ENCODE results near the gene ANAPC5.

ANAPC5 gene

DNA sequence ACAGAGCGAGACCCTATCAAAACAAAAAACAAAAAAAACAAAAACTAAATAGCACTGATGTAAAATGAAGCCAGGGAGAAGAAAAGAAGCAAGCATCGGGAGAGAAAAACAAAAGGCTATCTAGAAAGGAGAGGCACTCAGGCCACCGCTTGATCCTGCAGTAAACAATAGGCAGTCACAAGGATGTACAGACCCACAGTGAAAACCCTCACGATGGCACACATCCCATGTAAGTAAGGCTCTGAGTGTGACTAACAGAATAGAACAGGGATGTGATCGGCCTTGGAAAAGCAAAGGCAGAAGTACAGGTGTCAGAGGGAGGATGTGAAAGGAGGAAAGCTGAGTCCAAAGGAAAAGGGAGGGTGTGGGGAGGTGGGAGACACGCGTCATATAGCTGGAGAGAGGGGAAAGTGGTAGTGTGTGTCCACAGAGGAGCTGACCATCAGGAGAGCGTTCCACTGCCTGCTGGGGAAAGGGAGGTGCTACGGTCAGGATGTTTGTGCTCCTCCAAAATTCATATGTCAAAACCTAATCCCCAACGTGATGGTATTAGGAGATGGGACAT is 87.2 kb downstream of the ANAPC5 start:
- no peak overlapping the region for H3K4me3 ChIP-seq (ENCODE audit: low read depth, low read length)
- DNase-seq (ENCODE audit: low read depth), result no peak
- TF ChIP-seq, protein P1, sequence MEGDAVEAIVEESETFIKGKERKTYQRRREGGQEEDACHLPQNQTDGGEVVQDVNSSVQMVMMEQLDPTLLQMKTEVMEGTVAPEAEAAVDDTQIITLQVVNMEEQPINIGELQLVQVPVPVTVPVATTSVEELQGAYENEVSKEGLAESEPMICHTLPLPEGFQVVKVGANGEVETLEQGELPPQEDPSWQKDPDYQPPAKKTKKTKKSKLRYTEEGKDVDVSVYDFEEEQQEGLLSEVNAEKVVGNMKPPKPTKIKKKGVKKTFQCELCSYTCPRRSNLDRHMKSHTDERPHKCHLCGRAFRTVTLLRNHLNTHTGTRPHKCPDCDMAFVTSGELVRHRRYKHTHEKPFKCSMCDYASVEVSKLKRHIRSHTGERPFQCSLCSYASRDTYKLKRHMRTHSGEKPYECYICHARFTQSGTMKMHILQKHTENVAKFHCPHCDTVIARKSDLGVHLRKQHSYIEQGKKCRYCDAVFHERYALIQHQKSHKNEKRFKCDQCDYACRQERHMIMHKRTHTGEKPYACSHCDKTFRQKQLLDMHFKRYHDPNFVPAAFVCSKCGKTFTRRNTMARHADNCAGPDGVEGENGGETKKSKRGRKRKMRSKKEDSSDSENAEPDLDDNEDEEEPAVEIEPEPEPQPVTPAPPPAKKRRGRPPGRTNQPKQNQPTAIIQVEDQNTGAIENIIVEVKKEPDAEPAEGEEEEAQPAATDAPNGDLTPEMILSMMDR (IDR thresholded peaks at IDR 0.05; ENCODE audit: control insufficient read depth, extremely low read depth, insufficient read depth), result no peak

DNA sequence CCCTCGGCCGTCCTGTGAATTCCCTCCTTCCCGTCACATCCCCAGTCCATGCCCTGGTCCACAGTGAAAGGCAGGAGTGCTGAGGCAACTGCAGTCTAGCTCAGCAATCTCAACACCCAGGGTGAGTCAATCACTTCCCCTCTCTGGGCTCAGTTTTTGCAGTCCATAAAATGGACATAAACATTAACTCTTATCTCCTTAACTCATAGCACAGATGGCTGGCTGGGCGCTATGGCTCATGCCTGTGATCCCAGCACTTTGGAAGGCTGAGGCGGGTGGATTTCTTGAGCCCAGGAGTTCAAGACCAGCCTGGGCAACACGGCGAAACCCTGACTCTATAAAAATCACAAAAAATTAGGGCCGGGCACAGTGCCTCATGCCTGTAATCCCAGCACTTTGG is 88.1 kb downstream of the ANAPC5 start:
- TF ChIP-seq, protein P1 (IDR thresholded peaks at IDR 0.05; ENCODE audit: control insufficient read depth, extremely low read depth, insufficient read depth), result no peak
- no peak overlapping the region for H3K4me3 ChIP-seq (ENCODE audit: low read depth, low read length)
- DNase-seq (ENCODE audit: low read depth), result no peak

DNA sequence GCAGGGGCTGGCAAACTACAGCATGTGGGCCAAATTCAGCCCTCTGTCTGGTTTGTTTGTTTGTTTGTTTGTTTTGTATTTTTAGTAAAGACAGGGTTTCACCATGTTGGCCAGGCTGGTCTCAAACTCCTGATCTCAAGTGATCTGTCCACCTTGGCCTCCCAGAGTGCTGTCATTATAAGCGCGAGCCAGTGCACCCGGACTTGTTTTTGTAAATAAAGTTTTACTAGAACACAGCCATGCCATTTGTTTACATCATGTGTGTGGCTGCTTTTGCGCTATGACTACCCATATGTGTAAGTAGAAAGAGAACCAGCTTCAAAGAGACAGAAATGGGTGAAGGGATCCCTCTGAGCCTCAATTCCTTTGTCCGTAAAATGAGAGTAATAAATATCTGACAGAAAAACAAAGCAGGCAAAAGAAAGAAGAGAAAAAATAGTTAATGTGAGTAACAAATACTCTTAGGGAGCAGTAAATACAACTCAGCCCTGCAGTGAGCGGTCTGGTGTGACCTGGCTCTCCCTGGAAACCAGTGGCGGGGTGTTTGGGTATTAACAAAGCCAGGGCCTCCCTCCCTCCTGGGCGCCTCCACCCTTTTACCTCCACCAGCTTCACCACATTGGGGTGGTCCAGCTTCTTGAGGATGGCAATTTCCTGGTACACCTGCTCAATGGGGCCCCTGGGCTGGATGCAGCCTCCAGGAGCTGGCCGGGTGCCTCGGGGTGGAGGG is 88.8 kb downstream of the ANAPC5 start:
- DNase-seq (ENCODE audit: low read depth), result no peak
- TF ChIP-seq, protein P1 (IDR thresholded peaks at IDR 0.05; ENCODE audit: control insufficient read depth, extremely low read depth, insufficient read depth), result no peak
- H3K4me3 ChIP-seq (ENCODE audit: low read depth, low read length), result no peak overlapping the region

DNA sequence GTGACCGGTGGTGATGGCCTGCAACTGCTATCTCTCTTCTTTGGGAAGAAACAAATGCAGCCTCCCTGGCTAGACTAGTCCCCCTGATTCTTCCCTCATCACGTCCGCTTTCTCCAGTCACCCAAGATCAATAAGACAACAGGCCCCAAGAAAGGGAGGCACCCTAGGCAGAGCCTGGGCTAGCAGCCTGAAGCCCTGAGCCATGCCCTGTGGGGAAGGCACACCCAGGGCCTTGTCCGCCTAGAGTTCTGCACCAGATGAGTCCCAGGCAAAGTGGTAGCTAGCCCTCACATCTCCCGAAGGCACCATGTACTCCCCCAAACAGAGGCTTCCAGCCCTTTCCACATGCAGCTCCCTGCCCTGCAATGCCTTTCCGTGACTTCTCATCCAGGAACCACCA is 90.8 kb downstream of the ANAPC5 start:
- TF ChIP-seq, protein P1 (IDR thresholded peaks at IDR 0.05; ENCODE audit: control insufficient read depth, extremely low read depth, insufficient read depth), result no peak
- H3K4me3 ChIP-seq (ENCODE audit: low read depth, low read length), result no peak overlapping the region
- no peak for DNase-seq (ENCODE audit: low read depth)

DNA sequence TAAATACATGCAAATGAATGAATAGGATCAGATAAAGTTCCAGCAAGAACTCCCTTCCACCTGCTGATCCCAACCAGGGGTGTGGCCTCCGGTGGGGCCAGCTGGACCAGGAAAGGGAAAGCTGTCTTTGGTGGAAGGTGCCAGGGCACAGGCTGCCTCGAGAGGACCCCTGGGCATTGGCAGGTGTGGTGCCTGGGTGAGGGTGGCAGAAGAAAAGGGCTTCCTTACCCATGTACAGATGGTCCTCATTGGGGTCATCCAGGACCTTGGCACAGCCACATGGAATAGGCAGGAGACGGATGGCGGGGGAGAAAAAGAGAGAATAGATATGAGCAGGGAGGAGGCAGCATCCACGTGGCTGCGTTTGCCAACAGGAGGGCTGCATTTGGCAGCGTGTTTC is 92.1 kb downstream of the ANAPC5 start:
- TF ChIP-seq, protein P1 (IDR thresholded peaks at IDR 0.05; ENCODE audit: control insufficient read depth, extremely low read depth, insufficient read depth), result no peak
- H3K4me3 ChIP-seq (ENCODE audit: low read depth, low read length), result no peak overlapping the region
- DNase-seq (ENCODE audit: low read depth), result no peak

DNA sequence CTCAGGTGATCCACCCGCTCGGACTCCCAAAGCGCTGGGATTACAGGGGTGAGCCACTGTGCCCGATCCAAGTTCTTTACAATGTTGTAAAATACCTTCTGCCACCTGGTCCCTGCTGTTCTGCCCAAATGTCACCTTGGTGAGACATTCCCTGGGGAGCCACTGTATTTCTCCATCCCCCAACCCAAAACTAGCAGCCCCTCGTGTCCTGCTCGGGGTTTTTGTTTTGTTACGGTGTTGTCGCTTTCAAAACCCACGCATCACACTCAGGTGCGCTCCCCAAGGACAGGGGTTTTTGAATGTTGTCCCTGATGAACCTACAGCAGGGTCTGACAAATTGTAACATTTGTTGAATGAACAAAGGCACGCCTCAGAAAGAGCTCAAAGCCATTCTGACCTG is 93.1 kb downstream of the ANAPC5 start:
- H3K4me3 ChIP-seq (ENCODE audit: low read depth, low read length), result no peak overlapping the region
- TF ChIP-seq, protein P1 (IDR thresholded peaks at IDR 0.05; ENCODE audit: control insufficient read depth, extremely low read depth, insufficient read depth), result no peak
- DNase-seq (ENCODE audit: low read depth), result no peak

All from LNCaP clone FGC (cell line).